Measurements from ENCODE around the gene ETF1. TPM values are rescaled to one million over a fixed set of nuclear protein-coding genes. Genes with fewer than 3 reads are reported as not detected.

The ETF1 gene
- total RNA-seq, 1 experiment from 2014 or later, result 75.0 TPM

DNA sequence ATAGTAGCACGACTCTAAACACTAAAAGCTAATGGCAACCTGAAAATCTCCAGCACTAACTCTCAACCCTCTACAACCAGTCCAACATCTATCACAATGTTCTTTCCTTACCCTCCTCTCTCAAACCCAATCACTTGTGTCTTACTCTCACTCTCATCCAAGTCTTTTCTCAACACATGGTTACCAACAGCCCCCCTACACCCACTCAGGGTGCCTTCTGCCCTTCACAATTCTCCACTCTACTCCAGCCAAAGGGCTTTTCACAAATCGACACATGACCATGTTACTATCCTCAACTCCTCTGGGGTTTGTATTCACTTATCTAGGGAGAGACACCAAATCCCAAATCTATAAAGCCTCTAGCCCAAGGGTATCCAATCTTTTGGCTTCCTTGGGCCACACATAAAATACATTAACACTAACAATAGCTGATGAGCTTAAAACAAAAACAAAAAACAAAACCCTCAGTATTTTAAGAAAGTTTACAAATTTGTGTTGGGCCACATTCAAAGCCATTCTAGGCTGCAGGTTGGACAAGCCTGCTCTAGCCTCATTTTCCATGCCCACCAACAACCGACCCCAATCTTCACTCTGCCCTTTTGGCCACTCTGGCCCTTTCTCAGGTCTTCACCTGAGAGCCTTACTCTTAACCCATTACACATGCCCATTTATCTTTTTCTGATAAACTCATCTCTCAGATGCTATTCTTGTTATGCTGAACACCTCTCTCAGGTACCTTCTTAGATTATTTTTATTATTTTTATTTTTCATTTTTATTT is 20.5 kb upstream of the ETF1 start:
- DNase-seq (ENCODE audit: low spot score), result no peak

DNA sequence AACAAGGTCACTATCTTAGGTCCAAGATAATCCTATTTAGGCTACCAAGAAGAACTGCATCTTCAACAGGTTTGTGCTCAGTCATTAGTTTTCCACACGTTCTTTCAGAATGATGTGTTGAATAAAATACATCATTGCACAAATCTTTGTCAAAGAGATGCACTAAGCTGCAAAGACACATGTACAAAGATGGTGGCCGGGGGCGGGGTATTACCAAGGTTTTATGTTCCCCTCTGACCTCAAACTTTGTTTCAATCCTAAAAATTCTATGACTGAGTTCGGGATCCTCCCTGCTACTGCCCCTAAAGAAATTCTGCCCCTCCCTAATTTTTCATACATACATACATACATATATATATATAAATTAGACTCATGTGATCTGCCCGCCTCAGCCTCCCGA is 17.9 kb upstream of the ETF1 start:
- no peak for DNase-seq (ENCODE audit: low spot score)

DNA sequence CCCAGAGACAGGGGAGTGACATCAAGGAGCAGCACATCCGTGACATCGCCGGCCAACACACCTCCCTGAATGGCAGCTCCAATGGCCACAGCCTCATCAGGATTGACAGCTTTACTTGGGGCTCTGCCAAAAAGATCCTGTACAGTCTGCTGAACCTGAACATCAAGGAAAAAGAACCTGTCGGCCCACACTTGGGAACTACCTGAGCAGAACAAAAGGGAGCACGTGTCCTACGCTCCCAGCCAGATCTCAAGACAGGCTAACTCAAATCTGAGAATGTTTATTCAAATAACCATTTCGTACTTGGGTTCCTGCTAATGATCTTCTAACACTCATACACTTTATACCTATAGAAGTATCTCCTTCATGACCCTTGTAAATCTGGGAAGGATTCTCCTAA is 16.9 kb upstream of the ETF1 start:
- DNase-seq (ENCODE audit: low spot score), result no peak

DNA sequence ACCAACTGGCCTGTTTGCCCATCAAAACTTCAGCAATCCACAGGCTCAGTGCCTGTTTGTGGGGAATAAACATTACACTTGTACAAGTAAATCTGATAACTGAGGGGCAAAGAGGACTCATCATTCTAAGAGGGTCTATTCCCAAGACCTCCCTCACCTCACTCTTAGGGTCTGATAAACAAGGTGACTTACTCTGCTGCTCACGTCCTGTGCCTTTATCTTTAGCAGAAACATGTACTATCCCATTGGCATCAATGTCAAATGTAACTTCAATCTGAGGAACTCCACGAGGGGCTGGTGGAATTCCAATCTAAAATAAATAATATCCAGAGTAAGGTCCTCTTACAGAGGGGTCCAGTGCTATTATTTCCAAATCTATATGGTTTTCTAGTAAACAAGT is 14.6 kb upstream of the ETF1 start:
- DNase-seq (ENCODE audit: low spot score), result no peak

DNA sequence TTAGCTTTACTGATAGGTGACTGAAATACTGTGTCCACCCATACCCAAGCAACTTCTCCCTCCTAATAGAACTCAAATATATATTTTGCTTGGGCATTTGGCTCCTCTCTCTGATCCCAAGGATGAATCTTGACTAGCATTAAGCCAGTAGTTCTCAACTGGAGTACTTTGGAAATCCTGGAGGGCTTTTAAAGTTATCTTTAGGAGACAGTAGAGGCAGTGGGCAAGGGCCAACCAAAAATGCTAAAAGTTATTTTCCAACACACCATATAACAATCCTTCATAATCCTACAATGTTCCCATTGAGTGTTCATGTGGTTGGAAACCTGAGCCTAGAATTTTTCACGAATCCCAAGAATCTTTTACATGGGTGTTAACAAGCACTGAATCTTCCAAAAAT is 11.1 kb upstream of the ETF1 start:
- DNase-seq (ENCODE audit: low spot score), result no peak

DNA sequence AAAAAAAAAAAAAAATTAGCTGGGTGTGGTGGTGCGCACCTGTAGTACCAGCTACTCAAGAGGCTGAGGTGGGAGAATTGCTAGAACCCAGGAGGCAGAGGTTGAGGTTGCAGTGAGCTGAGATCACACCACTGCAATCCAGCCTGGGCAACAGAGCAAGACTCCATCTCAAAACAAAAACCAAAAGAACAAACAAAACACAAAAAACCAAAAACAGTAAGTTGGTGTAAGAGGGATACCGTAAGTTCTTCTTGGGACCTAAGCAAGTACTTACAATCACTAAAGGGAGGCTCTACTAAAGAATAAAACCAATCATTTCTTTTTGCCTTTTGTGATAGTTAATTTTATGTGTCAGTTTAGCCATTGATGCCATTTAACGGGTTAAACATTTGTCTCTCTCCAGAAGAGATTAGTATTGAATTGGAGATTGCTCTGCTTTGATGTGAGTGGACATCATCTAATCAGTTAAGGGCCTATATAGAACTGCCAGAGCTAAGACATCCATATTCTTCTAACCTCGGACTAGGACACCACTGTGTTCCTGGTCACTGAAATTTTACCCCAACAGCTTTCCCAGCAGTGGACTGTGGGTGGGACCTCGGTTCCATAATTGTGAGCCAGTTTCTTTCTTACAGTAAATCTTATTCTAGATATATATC is 10.5 kb upstream of the ETF1 start:
- DNase-seq (ENCODE audit: low spot score), result no peak

DNA sequence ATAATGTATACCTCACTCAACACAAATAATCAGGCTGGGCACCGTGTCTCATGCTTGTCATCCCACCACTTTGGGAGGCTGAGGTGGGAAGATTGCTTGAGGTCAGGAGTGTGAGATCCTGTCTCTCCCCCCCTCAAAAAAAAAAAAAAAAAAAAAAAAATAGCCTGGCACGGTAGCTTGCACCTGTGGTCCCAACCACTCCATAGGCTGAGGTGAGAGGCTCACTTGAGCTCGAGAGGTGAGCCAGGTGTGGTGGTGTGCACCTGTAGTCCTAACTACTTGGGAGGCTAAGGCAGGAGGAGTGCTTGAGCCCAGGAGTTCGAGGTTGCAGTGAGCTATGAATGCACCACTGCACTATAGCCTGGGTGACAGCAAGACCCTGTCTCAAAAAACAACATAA is 9.6 kb upstream of the ETF1 start:
- no peak for DNase-seq (ENCODE audit: low spot score)

DNA sequence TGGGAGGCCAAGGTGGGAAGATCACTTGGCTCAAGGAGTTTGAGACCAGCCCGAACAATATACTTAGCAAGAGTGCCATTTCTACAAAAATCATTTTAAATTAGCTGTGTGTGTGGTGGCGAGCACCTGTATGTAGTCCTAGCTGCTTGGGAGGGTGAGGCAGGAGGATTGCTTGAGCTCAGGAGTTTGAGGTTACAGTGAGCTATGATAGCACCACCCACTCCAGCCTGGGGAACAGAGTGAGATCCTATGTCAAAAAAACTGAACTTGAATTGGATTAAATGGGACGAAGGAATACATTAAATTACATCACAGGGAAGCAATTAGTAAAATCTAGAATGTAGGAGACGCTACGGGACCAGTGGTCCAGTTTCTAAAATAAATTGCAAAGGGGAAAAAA is 6.4 kb upstream of the ETF1 start:
- no peak for DNase-seq (ENCODE audit: low spot score)

DNA sequence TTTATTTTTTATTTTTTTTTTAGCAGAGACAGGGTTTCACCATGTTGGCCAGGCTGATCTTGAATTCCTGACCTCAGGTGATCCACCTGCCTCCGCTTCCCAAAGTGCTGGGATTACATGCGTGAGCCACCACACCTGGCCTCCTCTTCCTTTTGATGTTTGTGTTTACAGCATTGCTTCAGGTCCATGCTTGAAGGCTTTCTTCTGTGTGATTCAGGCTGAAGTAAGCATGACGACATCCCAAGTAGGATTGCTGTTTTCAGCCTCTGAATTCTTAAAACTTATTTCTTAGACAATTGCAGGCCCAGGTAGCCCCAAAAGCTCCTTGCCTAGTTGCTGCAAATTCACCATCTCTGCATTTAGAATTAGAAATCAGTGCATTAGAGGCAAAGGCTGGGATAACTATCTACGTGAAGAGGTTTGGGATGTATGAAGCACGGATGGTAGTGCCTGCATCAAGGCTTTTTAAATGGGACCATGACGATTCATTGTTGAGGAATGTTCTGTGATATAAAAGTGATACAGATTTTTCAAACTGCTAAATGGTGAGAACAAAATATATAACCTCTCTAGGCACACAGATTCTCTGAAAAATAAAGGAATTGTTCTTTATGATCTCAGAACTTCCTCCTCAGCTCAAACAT is 3.0 kb upstream of the ETF1 start:
- no peak for DNase-seq (ENCODE audit: low spot score)

DNA sequence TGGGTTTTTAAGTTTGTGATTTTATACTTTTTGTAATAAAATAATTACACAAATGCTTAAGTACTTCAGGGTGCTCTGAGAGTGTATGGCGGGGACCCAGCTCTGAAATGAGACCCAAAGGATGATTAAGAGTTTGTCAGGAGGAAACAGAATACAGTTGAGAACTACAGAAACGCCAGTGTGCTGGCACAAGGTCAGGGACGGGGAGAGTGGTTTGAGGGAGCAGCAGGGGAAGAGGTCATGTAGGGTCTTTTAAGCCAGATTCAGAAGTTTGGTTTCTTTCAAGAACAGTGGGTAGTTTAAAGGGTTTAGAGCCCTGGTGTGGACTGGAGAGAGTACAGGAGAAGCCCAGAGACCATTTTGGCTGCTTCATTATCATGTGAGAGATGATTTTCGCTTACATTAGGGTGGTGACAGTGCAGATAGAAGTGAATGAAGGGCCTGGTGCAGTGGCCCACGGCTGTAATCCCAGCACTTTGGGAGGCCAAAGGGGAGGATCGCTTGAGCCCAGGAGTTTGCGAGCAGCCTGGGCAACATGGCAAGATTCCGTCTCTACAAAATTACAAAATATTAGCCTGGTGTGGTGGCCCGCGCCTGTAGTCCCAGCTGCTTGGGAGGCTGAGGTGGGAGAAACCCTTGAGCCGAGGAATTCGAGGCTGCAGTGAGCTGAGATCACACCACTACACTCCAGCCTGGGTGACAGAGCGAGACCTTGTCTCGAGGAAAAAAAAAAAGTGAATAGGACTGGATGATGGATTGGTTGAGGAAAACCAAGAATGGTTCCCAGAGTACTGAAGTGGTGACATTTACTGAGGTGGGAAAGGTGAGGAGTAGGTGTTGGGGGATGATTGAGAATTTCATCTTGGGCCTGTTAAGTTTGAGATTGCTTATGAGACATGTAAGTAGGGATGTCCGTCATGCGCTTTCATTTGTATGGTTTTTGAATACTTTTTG is 1.4 kb upstream of the ETF1 start:
- peak; percentile 38 for DNase-seq (ENCODE audit: low spot score)

DNA sequence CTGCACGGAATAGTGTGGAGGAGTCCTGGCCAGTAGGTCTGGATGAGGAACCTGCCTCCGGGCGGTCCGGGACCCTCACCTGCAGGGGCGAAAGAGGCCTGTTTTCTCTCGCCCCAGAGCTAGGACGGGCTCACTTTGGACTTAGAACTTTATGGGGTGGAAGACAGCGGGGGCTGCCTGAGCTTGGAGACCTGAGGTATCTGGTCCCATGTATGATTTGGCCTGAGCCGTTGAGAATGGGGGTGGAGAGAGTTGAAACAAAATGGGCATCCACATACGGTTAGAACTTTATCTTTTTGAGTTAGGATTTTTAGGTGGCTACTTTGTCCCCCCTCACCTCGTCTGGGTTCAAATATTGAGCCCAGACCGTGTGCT is 681 bp upstream of the ETF1 start:
- DNase-seq (ENCODE audit: low spot score), result no peak

DNA sequence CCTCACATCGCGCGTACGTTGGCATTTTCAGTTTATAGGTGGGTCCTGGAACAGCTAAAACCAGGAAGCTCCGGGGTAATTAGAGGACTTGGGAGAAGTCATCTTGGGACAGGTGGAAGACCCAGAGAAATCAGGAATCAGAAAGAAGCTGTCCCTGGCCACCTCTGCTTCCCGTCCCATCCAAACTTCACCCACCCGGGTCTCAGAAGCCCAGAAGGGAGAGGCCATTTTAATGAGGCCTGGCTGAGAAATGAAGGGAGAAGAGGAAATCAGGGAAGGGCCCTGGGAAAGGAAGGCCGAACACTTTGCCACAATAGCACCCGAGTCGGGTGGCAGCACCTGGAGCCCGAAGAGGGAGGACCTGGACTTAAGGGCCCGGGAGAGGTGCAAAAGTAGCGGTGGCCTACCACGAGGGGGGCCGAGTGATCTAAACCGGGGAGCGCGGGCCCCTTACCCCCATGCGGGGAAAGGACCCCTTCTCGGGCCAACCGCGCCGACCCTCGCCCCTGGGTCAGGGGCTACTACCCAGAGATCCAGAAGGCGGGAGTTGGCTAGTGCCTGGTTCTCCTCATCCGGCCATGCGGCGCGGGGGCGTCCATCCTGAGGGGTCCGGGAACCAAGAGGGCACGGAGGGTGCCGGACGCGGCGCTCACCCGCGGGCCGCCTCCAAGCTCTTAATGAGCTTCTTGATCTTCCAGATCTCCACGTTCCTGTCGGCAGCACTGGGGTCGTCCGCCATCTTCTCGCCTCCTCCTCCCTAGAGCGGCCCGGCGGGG is 668 bp downstream of the ETF1 start:
- DNase-seq (ENCODE audit: low spot score), result peak; percentile 47

DNA sequence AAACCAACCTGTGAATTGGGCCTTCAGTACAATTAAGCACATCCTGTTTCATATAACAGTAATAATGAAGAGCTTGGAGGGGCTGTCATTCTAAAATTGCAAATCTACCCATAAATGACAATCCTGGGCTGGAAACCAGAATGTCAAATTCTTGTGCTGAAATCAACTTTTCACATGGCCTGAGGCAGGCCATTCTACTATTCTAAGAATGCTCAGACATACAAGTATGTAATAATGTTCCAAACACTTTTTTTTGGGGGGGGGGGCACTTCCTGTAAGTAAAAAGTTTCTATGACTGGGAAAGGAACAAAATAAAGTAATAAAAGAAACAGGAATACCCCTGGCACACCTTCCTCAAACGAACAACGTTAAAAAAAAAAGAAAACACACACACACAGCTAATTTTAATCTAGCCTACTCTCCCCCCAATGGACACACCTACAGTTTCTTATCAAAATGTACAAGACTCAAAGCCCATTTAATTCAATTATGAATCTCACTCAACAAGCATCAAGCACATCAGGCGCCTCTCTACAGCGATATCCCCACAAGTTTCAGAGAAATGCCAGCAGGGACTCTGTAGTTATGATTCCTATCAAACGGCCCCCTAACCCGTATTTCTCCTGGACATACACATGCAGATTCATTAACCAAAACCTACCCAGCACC is 1.4 kb downstream of the ETF1 start:
- no peak for DNase-seq (ENCODE audit: low spot score)

DNA sequence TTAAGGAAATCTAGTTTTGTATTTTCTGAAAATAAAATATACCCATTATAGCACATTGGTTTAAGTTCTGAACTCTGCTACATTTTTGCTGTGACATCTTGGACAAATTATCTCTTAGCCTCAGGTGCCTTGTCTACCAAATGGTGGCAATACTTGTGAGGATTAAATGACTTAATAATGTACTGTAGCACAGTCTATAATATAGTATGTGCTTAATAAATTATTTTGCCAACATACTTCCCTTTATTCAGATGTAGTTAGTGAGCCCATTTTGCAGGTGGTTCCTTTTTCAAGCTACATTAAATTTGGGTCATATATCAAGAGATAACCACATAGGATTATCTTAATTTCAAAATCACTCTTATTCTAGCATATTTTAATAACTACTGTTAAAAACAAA is 3.2 kb downstream of the ETF1 start:
- DNase-seq (ENCODE audit: low spot score), result no peak

DNA sequence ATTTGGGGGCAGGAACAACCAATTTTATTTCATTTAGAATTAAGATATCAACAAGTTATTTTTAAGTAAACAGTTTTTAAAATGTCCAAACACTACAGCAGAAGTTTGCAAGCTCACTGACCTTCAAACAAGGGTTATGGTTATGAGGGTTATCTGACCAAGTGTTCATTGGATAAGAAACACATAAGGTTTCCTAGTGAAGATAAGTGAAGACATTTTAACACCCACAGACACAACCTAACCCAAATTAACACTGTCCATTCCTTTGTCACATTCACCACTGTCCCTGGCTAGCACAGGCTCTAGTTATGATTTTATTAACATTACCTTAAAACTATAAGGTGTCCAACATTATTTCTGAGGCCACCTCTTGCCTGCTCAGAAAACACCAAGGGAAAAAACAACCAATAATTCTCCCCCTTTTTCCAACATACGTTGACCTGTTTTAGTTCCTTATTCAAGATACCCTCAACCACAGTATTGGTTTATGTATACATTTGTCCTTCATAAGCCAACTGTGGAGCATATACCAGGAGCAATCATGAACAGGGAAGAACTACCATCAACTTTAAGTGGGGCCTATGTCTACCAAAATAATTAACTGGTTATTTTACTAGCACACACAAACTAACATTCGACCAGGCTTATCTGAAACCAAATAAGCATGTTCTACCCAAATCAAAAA is 4.0 kb downstream of the ETF1 start:
- no peak for DNase-seq (ENCODE audit: low spot score)

DNA sequence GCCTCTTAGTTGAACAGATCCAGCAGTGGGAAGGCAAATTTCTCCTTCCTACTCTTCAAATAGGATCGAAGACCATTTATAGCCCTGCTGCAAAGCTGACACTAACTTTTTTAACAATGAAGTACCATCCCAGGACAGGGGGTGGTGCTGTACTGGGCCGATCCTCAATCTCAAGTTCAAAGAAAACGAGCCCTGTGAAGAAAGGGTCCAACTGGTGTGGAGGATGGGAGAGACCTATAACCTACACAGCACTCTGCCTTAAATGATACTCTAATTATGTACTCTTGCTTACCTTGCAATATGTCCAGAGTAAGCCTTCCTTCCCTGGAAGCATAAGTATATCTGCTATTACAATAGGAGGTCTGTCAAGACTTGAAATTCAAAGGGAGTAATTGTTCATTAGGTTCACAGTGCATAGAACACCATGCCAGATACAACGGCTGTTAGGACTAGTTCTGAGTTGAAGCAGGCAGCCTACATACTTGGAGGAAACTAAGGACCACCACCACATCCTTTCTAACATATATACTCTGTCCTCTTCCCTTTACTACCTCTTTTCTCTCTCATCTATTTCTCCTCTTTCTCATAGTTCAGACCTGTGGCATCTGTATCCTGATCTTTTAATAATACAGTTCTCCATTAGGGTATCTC is 6.2 kb downstream of the ETF1 start:
- peak; percentile 20 for DNase-seq (ENCODE audit: low spot score)

DNA sequence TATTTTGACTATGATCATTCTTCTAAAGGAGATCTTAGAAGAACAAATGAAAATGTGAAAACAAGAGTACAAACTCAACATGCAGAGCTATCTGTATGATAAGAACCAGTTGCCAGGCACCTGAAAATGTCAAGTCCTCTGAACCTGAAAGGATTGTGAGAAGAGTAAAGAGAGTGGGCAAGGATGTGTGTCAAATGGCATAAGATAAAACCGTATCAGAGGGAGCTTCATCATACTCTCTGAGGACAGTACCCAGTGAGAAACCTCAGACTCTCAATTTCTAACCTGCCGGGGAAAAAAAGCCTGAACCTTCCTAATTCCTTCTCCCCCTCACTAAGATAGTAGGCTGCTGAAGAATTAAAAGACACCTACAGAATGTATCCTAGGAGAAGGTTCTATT is 6.8 kb downstream of the ETF1 start:
- DNase-seq (ENCODE audit: low spot score), result no peak

DNA sequence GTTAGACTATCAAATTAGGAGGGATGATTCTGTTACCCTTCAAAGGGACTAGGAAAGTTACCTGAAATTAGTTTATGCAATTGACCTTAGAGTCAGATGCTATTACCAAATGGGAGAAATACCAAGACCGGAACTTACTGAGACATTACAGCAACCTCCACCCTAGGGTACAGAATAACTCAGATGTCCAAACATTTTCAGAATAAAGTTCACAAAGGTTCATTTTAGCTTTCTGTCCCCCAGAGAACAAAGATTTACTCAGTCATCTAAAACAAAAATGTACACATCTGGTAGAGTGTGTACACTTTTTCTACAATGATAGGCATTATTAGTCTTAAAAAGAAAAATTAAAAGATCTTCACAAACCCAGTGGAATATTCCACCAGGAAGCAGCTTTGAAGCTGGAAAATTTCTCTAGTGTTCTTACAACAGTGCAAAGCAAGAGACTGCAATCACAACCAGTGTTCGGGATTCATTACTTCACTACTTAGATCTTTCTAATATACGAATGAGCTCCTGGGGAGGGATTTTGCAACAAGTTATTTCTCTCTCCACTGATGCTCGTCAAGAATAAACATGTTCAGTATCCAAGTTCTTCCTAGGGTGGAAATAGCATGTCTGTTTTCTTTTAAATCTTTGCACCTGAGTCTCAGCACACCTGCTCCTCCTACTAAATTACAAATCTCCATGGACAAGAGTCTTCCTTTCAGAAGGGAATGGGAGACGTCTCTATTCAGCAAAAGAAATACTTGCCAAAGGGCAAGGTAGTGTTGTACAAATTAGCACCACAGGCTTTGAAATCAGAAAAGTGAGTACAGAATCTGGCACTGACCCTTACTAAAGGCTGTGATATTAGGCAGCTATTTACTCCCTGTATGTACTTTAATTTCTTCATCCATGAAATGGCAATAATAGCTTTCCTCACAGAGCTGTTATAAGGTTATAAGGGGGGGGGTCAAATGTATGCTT is 8.8 kb downstream of the ETF1 start:
- DNase-seq (ENCODE audit: low spot score), result no peak

All from HT-29 (cell line).